ENCODE measurements around the gene DRG1.

- TF ChIP-seq CTCF (IDR thresholded peaks at IDR 0.05) (no peak), POLR2A (IDR thresholded peaks at IDR 0.05) (no peak)
Measured at GRCh38 chr22:31349960-31350359, 49.4 kb upstream of the DRG1 start.
